K562 (cell line): ENCODE results near the gene CERS5. TPM values are rescaled to one million over a fixed set of nuclear protein-coding genes. Genes with fewer than 3 reads are reported as not detected.

ENCODE experiments used
- CREB3L1 ChIP-seq: fragments of 450-650 bp; IDR thresholded peaks from 2 replicates; pipeline ENCODE4 v1.6.1; 2014; ENCODE audit warnings: low read depth, mild to moderate bottlenecking, moderate library complexity, borderline replicate concordance
- ELF2 ChIP-seq: fragments of 250-450 bp; sonication (Bioruptor Pico); IDR thresholded peaks from 2 replicates; pipeline ENCODE4 v1.5.0; 2021; ENCODE audit warnings: mild to moderate bottlenecking
- HDGF ChIP-seq: fragments of 450-650 bp; IDR thresholded peaks from 2 replicates; pipeline ENCODE4 v1.6.1; 2016
- KDM2B ChIP-seq: fragments of 250-450 bp; sonication (Bioruptor Pico); IDR thresholded peaks from 2 replicates; pipeline ENCODE4 v1.8.0; 2021; ENCODE audit warnings: mild to moderate bottlenecking, moderate library complexity
- MITF ChIP-seq: IDR thresholded peaks from 2 replicates; pipeline ENCODE4 v1.6.1; 2014; ENCODE audit warnings: antibody characterized with exemption
- PML ChIP-seq: IDR thresholded peaks from 2 replicates; pipeline ENCODE4 v1.6.1; 2012; ENCODE audit warnings: low read length, inconsistent platforms
- PREB ChIP-seq: sonication (generic); formaldehyde crosslinking; IDR thresholded peaks from 2 replicates; pipeline ENCODE4 v1.8.1; 2023; ENCODE audit warnings: mild to moderate bottlenecking, missing genetic modification reagents
- SPI1 ChIP-seq: IDR thresholded peaks from 2 replicates; pipeline ENCODE4 v1.6.1; 2011; ENCODE audit warnings: low read depth, low read length, control low read depth, borderline replicate concordance
- TBL1XR1 ChIP-seq, 2 experiments: IDR thresholded peaks; 2 replicates each; pipeline ENCODE4 v1.6.1; 2012; ENCODE audit warnings: improper control_type of control experiment in 2 of 2, low read length in 2 of 2, mild to moderate bottlenecking in 1 of 2
- ZBTB11 ChIP-seq, 3 experiments: fragments of 200-800 bp in 1 of 3; fragments of 250-450 bp in 1 of 3; fragments of 450-650 bp in 1 of 3; sonication (Bioruptor Pico) in 1 of 3; sonication (Bioruptor generic) in 1 of 3; formaldehyde crosslinking in 1 of 3; IDR thresholded peaks; 2 replicates each; pipeline versions ENCODE4 v1.6.1 to v1.8.0; 2016 to 2022; ENCODE audit warnings: mild to moderate bottlenecking in 2 of 3, missing genetic modification characterization in 2 of 3, missing compliant biosample characterization in 1 of 3, moderate library complexity in 1 of 3
- ZFX ChIP-seq: sonication (generic); formaldehyde crosslinking; IDR thresholded peaks from 2 replicates; pipeline ENCODE4 v1.8.0; 2022; ENCODE audit warnings: mild to moderate bottlenecking, missing genetic modification reagents, moderate library complexity
- ZNF121 ChIP-seq: sonication (generic); formaldehyde crosslinking; conservative IDR thresholded peaks from 2 replicates; pipeline ENCODE4 v1.8.0; 2022; ENCODE audit warnings: missing genetic modification reagents
- ZNF263 ChIP-seq: sonication (generic); formaldehyde crosslinking; IDR thresholded peaks from 2 replicates; pipeline ENCODE4 v1.8.0; 2022; ENCODE audit warnings: mild to moderate bottlenecking, missing genetic modification reagents, borderline replicate concordance
- ZNF395 ChIP-seq: fragments of 200-800 bp; sonication (Bioruptor generic); IDR thresholded peaks from 2 replicates; pipeline ENCODE4 v1.6.1; 2017; ENCODE audit warnings: missing genetic modification characterization, missing compliant biosample characterization
- ZNF586 ChIP-seq: fragments of 450-650 bp; formaldehyde crosslinking; conservative IDR thresholded peaks from 2 replicates; pipeline ENCODE4 v1.4.0; 2020; ENCODE audit warnings: mild to moderate bottlenecking, moderate library complexity
- polyA plus RNA-seq, 8 experiments: library from polyadenylated mRNA; depleted of rRNA in 4 of 8; stranded (reverse) in 5 of 8; unstranded in 3 of 8; fragments of >200 nt; fragmentation: Nextera tagmentation in 2 of 8; fragmentation: Illumina TruSeq in 1 of 8; extraction: Ambion mirVana in 2 of 8; extraction: Trizol in 1 of 8; gene quantifications; 2 replicates each; pipeline versions ENCODE4 v1.2.1 to v1.2.3, GENCODE V29; 2011 to 2014; ENCODE audit warnings: inconsistent platforms in 1 of 8, missing spikeins in 1 of 8
- total RNA-seq, 7 experiments: library from RNA; depleted of rRNA in 6 of 7; stranded (reverse); fragments of >200 nt in 6 of 7; fragmentation: Illumina TruSeq in 2 of 7; extraction: Trizol in 2 of 7; gene quantifications; 2 replicates each; pipeline versions ENCODE4 v1.2.1 to v1.2.3, GENCODE V29; 2011 to 2021; ENCODE audit warnings: low replicate concordance in 1 of 7

The CERS5 gene
- total and polyA plus RNA-seq, 9 of the 15 experiments (the other 6 are each of a cell fraction or from before 2014, with no cell fraction given), result 6.1 to 47.5 (median 17.8) TPM

GRCh38 chr12:50167049-50167828 is at the start of gene CERS5 (continued):
- peak; percentile 48; the same call in 1 of the 2 replicates for TF ChIP-seq PREB (CRISPR knock-in tag)
- 0 out of 2 replicates have a peak, but pooled peaks have one; percentile 72 for TF ChIP-seq ELF2 (CRISPR knock-in tag)
- TF ChIP-seq SPI1, result peak; percentile 65; the same call in 1 of the 2 replicates
- TF ChIP-seq ZNF586, result no peak
- 0 out of 2 replicates have a peak, but pooled peaks have one; percentile 37 for TF ChIP-seq ZNF395
- peak; percentile 98 for TF ChIP-seq ZFX (CRISPR knock-in tag)
- TF ChIP-seq KDM2B, result no peak
- TF ChIP-seq TBL1XR1 (IDR thresholded peaks at IDR 0.05; ENCODE audit: low read length in 2 of 2), result peak in 1 of 2 experiments; percentile 27; a peak in 1 of 4 replicates
- TF ChIP-seq CREB3L1, result 0 out of 2 replicates have a peak, but pooled peaks have one; percentile 21
- no peak for TF ChIP-seq MITF
- peak in 2 of 3 experiments; percentile 12 to 63; a peak in 2 of 6 replicates for TF ChIP-seq ZBTB11 (CRISPR knock-in tag; IDR thresholded peaks at IDR 0.05)
- TF ChIP-seq HDGF, result peak; percentile 77
- TF ChIP-seq ZNF121 (CRISPR knock-in tag), result no peak
- TF ChIP-seq PML, result no peak
- TF ChIP-seq ZNF263, result 0 out of 2 replicates have a peak, but pooled peaks have one; percentile 26
